ENCODE data around the gene SEBOX.
"Not testable (repeated sequence)": the region's sequence is repeated elsewhere in the genome, so short reads cannot be mapped to it uniquely, and the experiment has no call there.

The SEBOX gene

GRCh38 chr17:28340374-28340773, 24.6 kb downstream of the SEBOX start:
- no peak for DNase-seq (ENCODE audit: low spot score)

- no peak for DNase-seq (ENCODE audit: low spot score)
Observed at GRCh38 chr17:28339431-28339830, 25.6 kb downstream of the SEBOX start.

- not testable (repeated sequence) for DNase-seq (ENCODE audit: low spot score)
Observed at GRCh38 chr17:28338769-28339212, 26.2 kb downstream of the SEBOX start.

- no peak for DNase-seq (ENCODE audit: low spot score)
Observed at GRCh38 chr17:28338056-28338768, 26.8 kb downstream of the SEBOX start.

GRCh38 chr17:28335959-28336871, 28.8 kb downstream of the SEBOX start:
- DNase-seq (ENCODE audit: low spot score): peak; percentile 65

- DNase-seq (ENCODE audit: low spot score): peak; percentile 100
Observed at GRCh38 chr17:28335201-28335958, 29.6 kb downstream of the SEBOX start, which contains the start of the genes IFT20 and TNFAIP1. Gene IFT20, minus strand, starts transcription at chr17:28335472. Its CDS starts 3,487 bp downstream, at chr17:28331985. Gene TNFAIP1, plus strand, starts transcription at chr17:28335761. Its CDS starts 3,761 bp downstream, at chr17:28339522.

GRCh38 chr17:28334666-28335200, 30.3 kb downstream of the SEBOX start:
- no peak for DNase-seq (ENCODE audit: low spot score)

- no peak for DNase-seq (ENCODE audit: low spot score)
Observed at GRCh38 chr17:28334171-28334570, 30.8 kb downstream of the SEBOX start.

- DNase-seq (ENCODE audit: low spot score): no peak
Observed at GRCh38 chr17:28333083-28333746, 31.8 kb downstream of the SEBOX start.

- no peak for DNase-seq (ENCODE audit: low spot score)
Observed at GRCh38 chr17:28331891-28332420, 33.0 kb downstream of the SEBOX start.

GRCh38 chr17:28330671-28331070, 34.3 kb downstream of the SEBOX start:
- no peak for DNase-seq (ENCODE audit: low spot score)

- no peak for DNase-seq (ENCODE audit: low spot score)
Observed at GRCh38 chr17:28328325-28328724, 36.7 kb downstream of the SEBOX start.

- no peak for DNase-seq (ENCODE audit: low spot score)
Observed at GRCh38 chr17:28327709-28328108, 37.3 kb downstream of the SEBOX start.

GRCh38 chr17:28327031-28327607, 37.9 kb downstream of the SEBOX start:
- no peak for DNase-seq (ENCODE audit: low spot score)

GRCh38 chr17:28326114-28326513, 38.9 kb downstream of the SEBOX start:
- no peak for DNase-seq (ENCODE audit: low spot score)

GRCh38 chr17:28325211-28325610, 39.8 kb downstream of the SEBOX start:
- DNase-seq (ENCODE audit: low spot score): no peak

GRCh38 chr17:28324781-28325180, 40.2 kb downstream of the SEBOX start:
- no peak for DNase-seq (ENCODE audit: low spot score)

- no peak for DNase-seq (ENCODE audit: low spot score)
Observed at GRCh38 chr17:28324267-28324745, 40.7 kb downstream of the SEBOX start.

GRCh38 chr17:28320215-28321061, 44.6 kb downstream of the SEBOX start:
- no peak for DNase-seq (ENCODE audit: low spot score)
